HepG2 (cell line): ENCODE measurements around the gene PI3. TPM values are rescaled to one million over a fixed set of nuclear protein-coding genes. Genes with fewer than 3 reads are reported as not detected.
A peak's percentile ranks its signal among the peaks of the same experiment; 100 is the strongest.

Experiments used
- ATF7-NPFF ChIP-seq: sonication (generic); formaldehyde crosslinking; IDR thresholded peaks from 2 replicates; pipeline ENCODE4 v1.8.1; 2023; ENCODE audit warnings: mild to moderate bottlenecking, low read depth, missing genetic modification reagents, moderate library complexity
- MTF2 ChIP-seq: sonication (generic); formaldehyde crosslinking; IDR thresholded peaks from 2 replicates; pipeline ENCODE4 v1.5.0; 2020; ENCODE audit warnings: missing genetic modification reagents, borderline replicate concordance
- NFE2L1 ChIP-seq: sonication (generic); formaldehyde crosslinking; IDR thresholded peaks from 2 replicates; pipeline ENCODE4 v1.4.0; 2020; ENCODE audit warnings: missing genetic modification reagents, mild to moderate bottlenecking, borderline replicate concordance
- NFKBIZ ChIP-seq: IDR thresholded peaks from 2 replicates; pipeline ENCODE4 v1.6.1; 2018; ENCODE audit warnings: missing genetic modification reagents, missing compliant biosample characterization
- NR2F2 ChIP-seq: IDR thresholded peaks from 2 replicates; pipeline ENCODE4 v1.6.1; 2012; ENCODE audit warnings: low read depth, inconsistent platforms, borderline replicate concordance
- PCBP2 ChIP-seq: fragments of 200-400 bp; formaldehyde crosslinking; optimal IDR thresholded peaks from 2 replicates; pipeline ENCODE3; 2018; ENCODE audit warnings: low read length, low read depth; ENCODE audit not compliant: poor library complexity, severe bottlenecking
- ZBTB8A ChIP-seq: sonication (generic); formaldehyde crosslinking; IDR thresholded peaks from 2 replicates; pipeline ENCODE4 v1.4.0; 2020; ENCODE audit warnings: mild to moderate bottlenecking, low read depth, missing genetic modification reagents, borderline replicate concordance
- ZFP36 ChIP-seq: fragments of 150-350 bp; IDR thresholded peaks from 2 replicates; pipeline ENCODE4 v1.6.1; 2018; ENCODE audit warnings: borderline replicate concordance, low read length, low read depth; ENCODE audit not compliant: partially characterized antibody
- ZMYM4 ChIP-seq: sonication (generic); formaldehyde crosslinking; IDR thresholded peaks from 2 replicates; pipeline ENCODE4 v1.8.1; 2023; ENCODE audit warnings: mild to moderate bottlenecking, missing genetic modification reagents
- ZNF124 ChIP-seq: sonication (generic); formaldehyde crosslinking; IDR thresholded peaks from 2 replicates; pipeline ENCODE4 v1.4.0; 2020; ENCODE audit warnings: missing genetic modification reagents
- ZNF205 ChIP-seq: IDR thresholded peaks from 2 replicates; pipeline ENCODE4 v1.6.1; 2018; ENCODE audit warnings: missing biosample characterization, missing genetic modification reagents
- ZNF235 ChIP-seq: sonication (generic); formaldehyde crosslinking; IDR thresholded peaks from 2 replicates; pipeline ENCODE4 v1.8.1; 2023; ENCODE audit warnings: mild to moderate bottlenecking, missing genetic modification reagents, borderline replicate concordance
- ZNF547 ChIP-seq: sonication (generic); formaldehyde crosslinking; IDR thresholded peaks from 2 replicates; pipeline ENCODE4 v1.5.1; 2020; ENCODE audit warnings: mild to moderate bottlenecking, missing genetic modification reagents
- ZNF616 ChIP-seq: sonication (generic); formaldehyde crosslinking; IDR thresholded peaks from 2 replicates; pipeline ENCODE4 v1.5.0; 2020; ENCODE audit warnings: low read depth, mild to moderate bottlenecking, missing genetic modification reagents
- ZNF670 ChIP-seq: sonication (generic); formaldehyde crosslinking; IDR thresholded peaks from 2 replicates; pipeline ENCODE4 v1.8.0; 2022; ENCODE audit warnings: mild to moderate bottlenecking, missing genetic modification reagents, borderline replicate concordance
- ZNF703 ChIP-seq: sonication (generic); formaldehyde crosslinking; IDR thresholded peaks from 2 replicates; pipeline ENCODE4 v1.5.1; 2020; ENCODE audit warnings: missing genetic modification reagents, mild to moderate bottlenecking, moderate library complexity, borderline replicate concordance
- ZSCAN21 ChIP-seq: sonication (generic); formaldehyde crosslinking; IDR thresholded peaks from 2 replicates; pipeline ENCODE4 v1.8.0; 2022; ENCODE audit warnings: mild to moderate bottlenecking, missing genetic modification reagents, moderate library complexity, borderline replicate concordance
- polyA plus RNA-seq, 8 experiments: library from polyadenylated mRNA; depleted of rRNA in 3 of 8; stranded (reverse) in 7 of 8; unstranded in 1 of 8; fragments of >200 nt; fragmentation: Illumina TruSeq in 4 of 8; extraction: Trizol in 4 of 8; gene quantifications; 2 replicates each; pipeline versions ENCODE4 v1.2.1 to v1.2.3, GENCODE V29; 2011 to 2016; ENCODE audit warnings: low read depth in 4 of 8, missing spikeins in 1 of 8, mixed read lengths in 1 of 8; ENCODE audit not compliant: insufficient read depth in 1 of 8
- total RNA-seq, 5 experiments: library from RNA; depleted of rRNA; stranded (reverse); fragments of >200 nt; fragmentation: Illumina TruSeq; extraction: Trizol; gene quantifications; 2 replicates each; pipeline ENCODE4 v1.2.3, GENCODE V29; 2016; ENCODE audit warnings: low read depth in 1 of 5
- TF ChIP-seq, protein P1 (sequence below): sonication (generic); formaldehyde crosslinking; IDR thresholded peaks from 2 replicates; pipeline ENCODE4 v1.9.0; 2021; ENCODE audit warnings: mild to moderate bottlenecking, missing genetic modification reagents
- TF ChIP-seq, protein P2 (sequence below): sonication (generic); formaldehyde crosslinking; IDR thresholded peaks from 2 replicates; pipeline ENCODE4 v1.4.0; 2020; ENCODE audit warnings: mild to moderate bottlenecking, low read depth, missing genetic modification reagents
- TF ChIP-seq, protein P3 (sequence below): sonication (generic); formaldehyde crosslinking; IDR thresholded peaks from 2 replicates; pipeline ENCODE4 v1.5.1; 2020; ENCODE audit warnings: mild to moderate bottlenecking, moderate library complexity, missing genetic modification reagents

Gene PI3
- total and polyA plus RNA-seq, 2 of the 13 experiments (the other 11 are each of a cell fraction or from before 2014, with no cell fraction given), result 0.22 TPM; not detected in 1

DNA sequence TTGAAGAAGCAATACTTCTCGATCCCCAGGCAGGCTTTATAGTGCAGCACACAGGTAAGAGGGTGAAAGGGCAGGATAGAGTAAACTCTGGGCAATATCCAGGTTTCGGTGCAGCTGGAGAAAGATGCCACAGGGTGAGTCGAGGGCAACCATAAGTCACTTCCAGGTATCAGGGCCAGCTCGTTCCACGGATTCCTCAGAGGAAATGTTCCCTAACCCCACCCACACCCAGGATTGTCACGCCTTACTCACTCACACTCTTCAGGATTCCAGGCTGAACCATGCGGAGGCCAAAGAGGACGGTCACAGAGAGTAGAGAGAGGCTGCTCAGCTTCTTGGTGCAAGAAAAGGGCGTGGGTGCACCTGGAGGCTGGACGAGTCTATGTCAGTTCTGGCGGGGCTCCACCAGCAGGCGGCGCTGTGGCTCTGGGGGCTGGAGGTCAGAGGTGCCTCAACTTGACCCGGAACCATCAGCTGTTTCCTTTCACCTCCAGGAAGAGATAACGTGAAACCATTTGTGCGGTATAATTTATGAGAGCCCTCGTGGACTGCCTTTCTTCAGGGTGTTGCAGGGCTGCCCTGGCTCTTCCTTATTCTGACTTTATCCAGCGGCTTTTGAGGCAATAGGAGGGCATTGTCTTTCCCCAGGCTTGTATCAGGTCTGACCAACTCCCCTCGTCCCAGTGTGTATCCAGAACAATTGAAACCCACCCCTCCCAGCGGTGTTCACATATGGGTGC, 36.0 kb upstream of the PI3 start (continued):
- TF ChIP-seq, protein P1, sequence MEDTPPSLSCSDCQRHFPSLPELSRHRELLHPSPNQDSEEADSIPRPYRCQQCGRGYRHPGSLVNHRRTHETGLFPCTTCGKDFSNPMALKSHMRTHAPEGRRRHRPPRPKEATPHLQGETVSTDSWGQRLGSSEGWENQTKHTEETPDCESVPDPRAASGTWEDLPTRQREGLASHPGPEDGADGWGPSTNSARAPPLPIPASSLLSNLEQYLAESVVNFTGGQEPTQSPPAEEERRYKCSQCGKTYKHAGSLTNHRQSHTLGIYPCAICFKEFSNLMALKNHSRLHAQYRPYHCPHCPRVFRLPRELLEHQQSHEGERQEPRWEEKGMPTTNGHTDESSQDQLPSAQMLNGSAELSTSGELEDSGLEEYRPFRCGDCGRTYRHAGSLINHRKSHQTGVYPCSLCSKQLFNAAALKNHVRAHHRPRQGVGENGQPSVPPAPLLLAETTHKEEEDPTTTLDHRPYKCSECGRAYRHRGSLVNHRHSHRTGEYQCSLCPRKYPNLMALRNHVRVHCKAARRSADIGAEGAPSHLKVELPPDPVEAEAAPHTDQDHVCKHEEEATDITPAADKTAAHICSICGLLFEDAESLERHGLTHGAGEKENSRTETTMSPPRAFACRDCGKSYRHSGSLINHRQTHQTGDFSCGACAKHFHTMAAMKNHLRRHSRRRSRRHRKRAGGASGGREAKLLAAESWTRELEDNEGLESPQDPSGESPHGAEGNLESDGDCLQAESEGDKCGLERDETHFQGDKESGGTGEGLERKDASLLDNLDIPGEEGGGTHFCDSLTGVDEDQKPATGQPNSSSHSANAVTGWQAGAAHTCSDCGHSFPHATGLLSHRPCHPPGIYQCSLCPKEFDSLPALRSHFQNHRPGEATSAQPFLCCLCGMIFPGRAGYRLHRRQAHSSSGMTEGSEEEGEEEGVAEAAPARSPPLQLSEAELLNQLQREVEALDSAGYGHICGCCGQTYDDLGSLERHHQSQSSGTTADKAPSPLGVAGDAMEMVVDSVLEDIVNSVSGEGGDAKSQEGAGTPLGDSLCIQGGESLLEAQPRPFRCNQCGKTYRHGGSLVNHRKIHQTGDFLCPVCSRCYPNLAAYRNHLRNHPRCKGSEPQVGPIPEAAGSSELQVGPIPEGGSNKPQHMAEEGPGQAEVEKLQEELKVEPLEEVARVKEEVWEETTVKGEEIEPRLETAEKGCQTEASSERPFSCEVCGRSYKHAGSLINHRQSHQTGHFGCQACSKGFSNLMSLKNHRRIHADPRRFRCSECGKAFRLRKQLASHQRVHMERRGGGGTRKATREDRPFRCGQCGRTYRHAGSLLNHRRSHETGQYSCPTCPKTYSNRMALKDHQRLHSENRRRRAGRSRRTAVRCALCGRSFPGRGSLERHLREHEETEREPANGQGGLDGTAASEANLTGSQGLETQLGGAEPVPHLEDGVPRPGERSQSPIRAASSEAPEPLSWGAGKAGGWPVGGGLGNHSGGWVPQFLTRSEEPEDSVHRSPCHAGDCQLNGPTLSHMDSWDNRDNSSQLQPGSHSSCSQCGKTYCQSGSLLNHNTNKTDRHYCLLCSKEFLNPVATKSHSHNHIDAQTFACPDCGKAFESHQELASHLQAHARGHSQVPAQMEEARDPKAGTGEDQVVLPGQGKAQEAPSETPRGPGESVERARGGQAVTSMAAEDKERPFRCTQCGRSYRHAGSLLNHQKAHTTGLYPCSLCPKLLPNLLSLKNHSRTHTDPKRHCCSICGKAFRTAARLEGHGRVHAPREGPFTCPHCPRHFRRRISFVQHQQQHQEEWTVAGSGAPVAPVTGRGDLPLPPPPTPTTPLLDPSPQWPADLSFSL (CRISPR knock-in tag), result no peak
- TF ChIP-seq NFE2L1 (no peak), ZFP36 (no peak), NR2F2 (0 out of 2 replicates have a peak, but pooled peaks have one; percentile 69), ZNF205 (CRISPR knock-in tag) (no peak), PCBP2 (no peak), ZMYM4 (CRISPR knock-in tag) (no peak), MTF2 (CRISPR knock-in tag) (no peak), ZNF124 (0 out of 2 replicates have a peak, but pooled peaks have one; percentile 42), ZBTB8A (CRISPR knock-in tag) (no peak), ZNF235 (no peak), ZNF670 (CRISPR knock-in tag) (no peak), ATF7-NPFF (CRISPR knock-in tag) (no peak), ZSCAN21 (no peak), ZNF703 (no peak), ZNF616 (CRISPR knock-in tag) (no peak), ZNF547 (CRISPR knock-in tag) (no peak), NFKBIZ (CRISPR knock-in tag) (no peak)
- TF ChIP-seq, protein P2, sequence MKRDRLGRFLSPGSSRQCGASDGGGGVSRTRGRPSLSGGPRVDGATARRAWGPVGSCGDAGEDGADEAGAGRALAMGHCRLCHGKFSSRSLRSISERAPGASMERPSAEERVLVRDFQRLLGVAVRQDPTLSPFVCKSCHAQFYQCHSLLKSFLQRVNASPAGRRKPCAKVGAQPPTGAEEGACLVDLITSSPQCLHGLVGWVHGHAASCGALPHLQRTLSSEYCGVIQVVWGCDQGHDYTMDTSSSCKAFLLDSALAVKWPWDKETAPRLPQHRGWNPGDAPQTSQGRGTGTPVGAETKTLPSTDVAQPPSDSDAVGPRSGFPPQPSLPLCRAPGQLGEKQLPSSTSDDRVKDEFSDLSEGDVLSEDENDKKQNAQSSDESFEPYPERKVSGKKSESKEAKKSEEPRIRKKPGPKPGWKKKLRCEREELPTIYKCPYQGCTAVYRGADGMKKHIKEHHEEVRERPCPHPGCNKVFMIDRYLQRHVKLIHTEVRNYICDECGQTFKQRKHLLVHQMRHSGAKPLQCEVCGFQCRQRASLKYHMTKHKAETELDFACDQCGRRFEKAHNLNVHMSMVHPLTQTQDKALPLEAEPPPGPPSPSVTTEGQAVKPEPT, result no peak
- TF ChIP-seq, protein P3, sequence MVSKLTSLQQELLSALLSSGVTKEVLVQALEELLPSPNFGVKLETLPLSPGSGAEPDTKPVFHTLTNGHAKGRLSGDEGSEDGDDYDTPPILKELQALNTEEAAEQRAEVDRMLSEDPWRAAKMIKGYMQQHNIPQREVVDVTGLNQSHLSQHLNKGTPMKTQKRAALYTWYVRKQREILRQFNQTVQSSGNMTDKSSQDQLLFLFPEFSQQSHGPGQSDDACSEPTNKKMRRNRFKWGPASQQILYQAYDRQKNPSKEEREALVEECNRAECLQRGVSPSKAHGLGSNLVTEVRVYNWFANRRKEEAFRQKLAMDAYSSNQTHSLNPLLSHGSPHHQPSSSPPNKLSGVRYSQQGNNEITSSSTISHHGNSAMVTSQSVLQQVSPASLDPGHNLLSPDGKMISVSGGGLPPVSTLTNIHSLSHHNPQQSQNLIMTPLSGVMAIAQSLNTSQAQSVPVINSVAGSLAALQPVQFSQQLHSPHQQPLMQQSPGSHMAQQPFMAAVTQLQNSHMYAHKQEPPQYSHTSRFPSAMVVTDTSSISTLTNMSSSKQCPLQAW (CRISPR knock-in tag), result peak; percentile 53; the same call in 1 of the 2 replicates
